ENCODE results near the gene EHD4. TPM values are rescaled to one million over a fixed set of nuclear protein-coding genes. Genes with fewer than 3 reads are reported as not detected.

The EHD4 gene
- total and polyA plus RNA-seq, 2 donors (not counting 3 experiments of a cell fraction or from before 2014, with no cell fraction given) = 96.7 to 128 TPM

DNA sequence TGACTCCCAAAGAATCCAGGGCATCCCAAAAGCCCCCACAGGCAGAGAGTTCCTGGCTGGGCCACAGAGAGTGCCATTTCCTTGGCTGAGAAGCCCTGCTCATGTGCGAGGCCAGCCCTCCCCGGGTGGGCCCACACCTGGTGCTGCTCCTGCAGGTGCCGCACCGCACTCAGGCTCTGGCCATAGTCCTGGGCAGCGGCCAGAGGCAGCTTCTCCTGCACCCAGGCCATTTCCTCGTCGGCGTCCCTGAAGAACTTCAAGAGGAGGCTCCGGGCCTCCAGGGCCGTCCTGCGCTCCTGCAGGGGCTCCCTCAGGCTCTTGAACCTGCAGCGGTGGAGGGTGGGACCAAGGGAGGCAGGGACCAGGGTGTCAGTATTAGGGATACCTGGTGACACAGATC is 115.6 kb downstream of the EHD4 start:
- intact Hi-C loops (cut with micrococcal nuclease) = no loop called here
- no peak for DNase-seq (ENCODE audit: low read depth, low spot score)
- Histone ChIP-seq H3K9me1 (replicated peaks; ENCODE audit: control insufficient read depth, extremely low read depth, insufficient read depth, low read length) (no peaks in the 10 kb centered on the region), H3K4me3 (replicated peaks in 1 of 3; ENCODE audit: insufficient read depth in 1 of 3, low read depth in 1 of 3, low read length in 3 of 3) (no peak overlapping the region), H3K36me3 (ENCODE audit: control insufficient read depth in 2 of 2, extremely low read depth in 1 of 2, insufficient read depth in 2 of 2, low read length in 2 of 2) (peaks cover 5 to 41% of the 10 kb centered on the region in 2 experiments), H3K4me2 (ENCODE audit: insufficient read depth, low read length) (no peak overlapping the region), H3K79me2 (ENCODE audit: control insufficient read depth, insufficient read depth, low read length) (no peaks in the 10 kb centered on the region), H4K20me1 (replicated peaks; ENCODE audit: control insufficient read depth, extremely low read depth, insufficient read depth, low read length) (no peaks in the 10 kb centered on the region), H2AFZ (ENCODE audit: low read depth, low read length) (no peak overlapping the region), H3K9ac (replicated peaks; ENCODE audit: extremely low read depth, insufficient read depth, low read length) (no peak overlapping the region), H3K9me3 (replicated peaks; ENCODE audit: control insufficient read depth, insufficient read depth, low read length) (no peaks in the 10 kb centered on the region), H3K27me3 (ENCODE audit: control insufficient read depth in 2 of 2, insufficient read depth in 2 of 2, low read length in 2 of 2) (no peaks in the 10 kb centered on the region), H3K27ac (ENCODE audit: insufficient read depth, low read depth, low read length) (no peak overlapping the region), H3K4me1 (ENCODE audit: control insufficient read depth, extremely low read depth, insufficient read depth, low read length) (no peaks in the 10 kb centered on the region)
- FAIRE-seq = no peak
- ChIA-PET POLR2A (no interaction called here), CTCF (interaction anchor here (2.0 kb wide), 1 partner anchor 48 kb away, joined by 6 read pairs; no protein-coding TSS in a partner anchor)
- dilution Hi-C loops (cut with MboI; ENCODE audit: extremely low pct_ligation_motif_present, low sequenced_read_pairs) = no loop called here
- BruUV-seq (replicated peaks) = TSS peak; percentile 12
- TF ChIP-seq EZH2 (IDR thresholded peaks at IDR 0.05; ENCODE audit: borderline replicate concordance, low read depth, low read length, severe bottlenecking) (no peak), POLR2AphosphoS5 (IDR thresholded peaks at IDR 0.05; ENCODE audit: insufficient read depth, low read depth, low read length) (no peak), FOS (IDR thresholded peaks at IDR 0.05; ENCODE audit: borderline replicate concordance, insufficient read depth, low read length) (no peak), GATA2 (IDR thresholded peaks at IDR 0.05; ENCODE audit: insufficient read depth, insufficient read length, low read depth, low read length) (no peak)

DNA sequence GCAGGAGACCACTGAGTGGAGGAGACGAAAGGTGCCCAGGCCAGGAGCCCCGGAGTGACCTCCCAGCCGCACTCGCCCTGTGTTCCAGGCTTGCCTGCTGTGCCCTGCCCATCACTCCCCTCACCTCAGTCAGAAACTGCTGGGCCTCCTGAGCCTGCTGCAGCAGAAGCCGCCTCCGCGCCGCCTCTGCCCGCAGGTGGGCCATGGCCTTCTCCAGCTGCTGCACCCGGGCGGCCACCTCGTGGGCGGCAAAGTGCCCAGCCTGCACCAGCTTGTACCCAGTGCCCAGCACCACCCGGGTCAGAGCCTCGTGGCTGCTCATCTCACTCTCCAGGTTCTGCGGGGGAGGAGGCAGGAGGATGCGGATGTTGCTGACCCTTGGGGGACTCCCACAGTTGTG is 116.1 kb downstream of the EHD4 start:
- no peak overlapping the region for H2AFZ ChIP-seq (ENCODE audit: low read depth, low read length)
- H3K9me1 ChIP-seq (replicated peaks; ENCODE audit: control insufficient read depth, extremely low read depth, insufficient read depth, low read length) = no peaks in the 10 kb centered on the region
- H3K27ac ChIP-seq (ENCODE audit: insufficient read depth, low read depth, low read length) = no peak overlapping the region
- intact Hi-C loops (cut with micrococcal nuclease) = no loop called here
- no TSS peak for BruUV-seq (replicated peaks)
- FAIRE-seq (no peak), DNase-seq (ENCODE audit: low read depth, low spot score) (no peak)
- H3K9me3 ChIP-seq (replicated peaks; ENCODE audit: control insufficient read depth, insufficient read depth, low read length) = no peaks in the 10 kb centered on the region
- dilution Hi-C loops (cut with MboI; ENCODE audit: extremely low pct_ligation_motif_present, low sequenced_read_pairs) = no loop called here
- no peaks in the 10 kb centered on the region for H3K4me1 ChIP-seq (ENCODE audit: control insufficient read depth, extremely low read depth, insufficient read depth, low read length)
- no peaks in the 10 kb centered on the region for H4K20me1 ChIP-seq (replicated peaks; ENCODE audit: control insufficient read depth, extremely low read depth, insufficient read depth, low read length)
- TF ChIP-seq, protein P1, sequence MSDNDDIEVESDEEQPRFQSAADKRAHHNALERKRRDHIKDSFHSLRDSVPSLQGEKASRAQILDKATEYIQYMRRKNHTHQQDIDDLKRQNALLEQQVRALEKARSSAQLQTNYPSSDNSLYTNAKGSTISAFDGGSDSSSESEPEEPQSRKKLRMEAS (IDR thresholded peaks at IDR 0.05; ENCODE audit: insufficient read depth, insufficient read length) = no peak
- no peak for TF ChIP-seq GATA2 (IDR thresholded peaks at IDR 0.05; ENCODE audit: insufficient read depth, insufficient read length, low read depth, low read length)
- TF ChIP-seq JUN (IDR thresholded peaks at IDR 0.05; ENCODE audit: borderline replicate concordance, insufficient read depth, insufficient read length, low read depth) = no peak
- no peak for TF ChIP-seq POLR2AphosphoS5 (IDR thresholded peaks at IDR 0.05; ENCODE audit: insufficient read depth, low read depth, low read length)
- TF ChIP-seq EZH2 (IDR thresholded peaks at IDR 0.05; ENCODE audit: borderline replicate concordance, low read depth, low read length, severe bottlenecking) = no peak
- TF ChIP-seq FOS (IDR thresholded peaks at IDR 0.05; ENCODE audit: borderline replicate concordance, insufficient read depth, low read length) = no peak
- TF ChIP-seq POLR2A (IDR thresholded peaks at IDR 0.05; ENCODE audit: low read depth, low read length) = no peak
- no peak for TF ChIP-seq MYC (IDR thresholded peaks at IDR 0.05; ENCODE audit: low read depth, low read length)
- TF ChIP-seq, protein P2, sequence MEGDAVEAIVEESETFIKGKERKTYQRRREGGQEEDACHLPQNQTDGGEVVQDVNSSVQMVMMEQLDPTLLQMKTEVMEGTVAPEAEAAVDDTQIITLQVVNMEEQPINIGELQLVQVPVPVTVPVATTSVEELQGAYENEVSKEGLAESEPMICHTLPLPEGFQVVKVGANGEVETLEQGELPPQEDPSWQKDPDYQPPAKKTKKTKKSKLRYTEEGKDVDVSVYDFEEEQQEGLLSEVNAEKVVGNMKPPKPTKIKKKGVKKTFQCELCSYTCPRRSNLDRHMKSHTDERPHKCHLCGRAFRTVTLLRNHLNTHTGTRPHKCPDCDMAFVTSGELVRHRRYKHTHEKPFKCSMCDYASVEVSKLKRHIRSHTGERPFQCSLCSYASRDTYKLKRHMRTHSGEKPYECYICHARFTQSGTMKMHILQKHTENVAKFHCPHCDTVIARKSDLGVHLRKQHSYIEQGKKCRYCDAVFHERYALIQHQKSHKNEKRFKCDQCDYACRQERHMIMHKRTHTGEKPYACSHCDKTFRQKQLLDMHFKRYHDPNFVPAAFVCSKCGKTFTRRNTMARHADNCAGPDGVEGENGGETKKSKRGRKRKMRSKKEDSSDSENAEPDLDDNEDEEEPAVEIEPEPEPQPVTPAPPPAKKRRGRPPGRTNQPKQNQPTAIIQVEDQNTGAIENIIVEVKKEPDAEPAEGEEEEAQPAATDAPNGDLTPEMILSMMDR (IDR thresholded peaks at IDR 0.05; ENCODE audit: extremely low read depth in 1 of 2, insufficient read depth in 1 of 2, low read depth in 1 of 2, low read length in 2 of 2) = no peak
- peaks cover 5 to 38% of the 10 kb centered on the region in 2 experiments for H3K36me3 ChIP-seq (ENCODE audit: control insufficient read depth in 2 of 2, extremely low read depth in 1 of 2, insufficient read depth in 2 of 2, low read length in 2 of 2)
- H3K27me3 ChIP-seq (ENCODE audit: control insufficient read depth in 2 of 2, insufficient read depth in 2 of 2, low read length in 2 of 2) = no peaks in the 10 kb centered on the region
- H3K4me2 ChIP-seq (ENCODE audit: insufficient read depth, low read length) = no peak overlapping the region
- no peaks in the 10 kb centered on the region for H3K79me2 ChIP-seq (ENCODE audit: control insufficient read depth, insufficient read depth, low read length)
- no peak overlapping the region for H3K9ac ChIP-seq (replicated peaks; ENCODE audit: extremely low read depth, insufficient read depth, low read length)
- ChIA-PET POLR2A (no interaction called here), CTCF (no interaction called here)
- no peak overlapping the region for H3K4me3 ChIP-seq (replicated peaks in 1 of 3; ENCODE audit: insufficient read depth in 1 of 3, low read depth in 1 of 3, low read length in 3 of 3)
